Rectal smooth muscle tissue (tissue), 1 donor: ENCODE measurements around the gene IGLL1.
"Not testable (repeated sequence)": the region's sequence is repeated elsewhere in the genome, so short reads cannot be mapped to it uniquely, and the experiment has no call there.

ENCODE experiments used
- H3K27ac ChIP-seq: one replicate; pipeline ENCODE4 v1.7.0; 2013; ENCODE audit warnings: low read depth, low read length, inconsistent platforms
- H3K27me3 ChIP-seq: one replicate; pipeline ENCODE4 v1.7.0; 2013; ENCODE audit warnings: low read length; ENCODE audit not compliant: control insufficient read depth, insufficient read depth
- H3K36me3 ChIP-seq: one replicate; pipeline ENCODE4 v1.7.0; 2013; ENCODE audit warnings: low read length; ENCODE audit not compliant: control insufficient read depth, insufficient read depth
- H3K4me1 ChIP-seq: one replicate; pipeline ENCODE4 v1.7.0; 2013; ENCODE audit warnings: low read length; ENCODE audit not compliant: control insufficient read depth, insufficient read depth
- H3K4me3 ChIP-seq: one replicate; pipeline ENCODE4 v1.7.0; 2013; ENCODE audit warnings: low read length
- H3K9ac ChIP-seq: one replicate; pipeline ENCODE4 v1.7.0; 2013; ENCODE audit warnings: low read length

Gene IGLL1

DNA sequence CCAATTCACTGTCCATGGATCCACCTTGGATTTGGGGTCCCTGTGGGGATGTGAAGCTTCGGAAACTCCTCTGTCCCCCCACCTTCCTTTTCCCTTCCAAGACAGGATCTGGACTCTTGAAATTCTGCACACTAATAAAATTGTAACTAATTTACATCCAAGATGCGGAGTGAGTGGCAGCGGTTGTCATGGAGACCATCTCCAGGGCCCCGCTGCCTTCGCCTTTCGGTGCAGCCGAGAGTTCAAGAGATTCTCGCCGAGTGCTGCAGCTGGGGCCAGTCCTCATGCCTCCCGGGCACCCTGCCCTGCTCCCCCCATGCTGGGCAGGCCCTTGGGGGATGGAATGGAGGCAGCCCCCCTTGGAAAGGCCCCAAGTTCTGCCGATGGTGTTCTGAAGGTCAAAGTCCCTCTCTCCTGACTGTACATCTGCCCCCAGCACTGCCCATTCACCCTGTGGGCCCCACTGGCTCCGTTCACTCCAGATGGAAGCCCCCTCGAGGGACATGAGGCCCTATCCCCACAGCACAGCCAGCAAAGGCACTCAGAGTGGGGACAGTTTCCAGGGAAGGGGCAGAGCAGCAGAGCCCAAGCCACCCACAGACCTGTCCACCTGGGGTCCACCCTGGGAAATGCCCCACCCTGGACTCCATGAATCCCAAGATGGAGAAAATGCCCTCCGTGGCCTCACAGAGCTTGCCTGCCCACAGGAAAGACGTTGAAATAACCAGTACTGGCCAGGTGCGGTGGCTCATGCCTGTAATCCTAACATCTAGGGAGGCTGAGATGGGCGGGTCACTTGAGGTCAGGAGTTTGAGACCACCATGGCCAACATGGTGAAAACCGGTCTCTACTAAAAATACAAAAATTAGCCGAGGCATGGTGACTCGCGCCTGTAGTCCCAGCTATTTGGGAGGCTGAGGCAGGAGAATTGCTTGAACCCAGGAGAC is 25.9 kb downstream of the IGLL1 start:
- H3K9ac ChIP-seq, result no peak overlapping the region
- H3K4me1 ChIP-seq, result no peaks in the 10 kb centered on the region
- no peaks in the 10 kb centered on the region for H3K36me3 ChIP-seq
- no peak overlapping the region for H3K27ac ChIP-seq
- no peaks in the 10 kb centered on the region for H3K27me3 ChIP-seq
- H3K4me3 ChIP-seq, result no peak overlapping the region

DNA sequence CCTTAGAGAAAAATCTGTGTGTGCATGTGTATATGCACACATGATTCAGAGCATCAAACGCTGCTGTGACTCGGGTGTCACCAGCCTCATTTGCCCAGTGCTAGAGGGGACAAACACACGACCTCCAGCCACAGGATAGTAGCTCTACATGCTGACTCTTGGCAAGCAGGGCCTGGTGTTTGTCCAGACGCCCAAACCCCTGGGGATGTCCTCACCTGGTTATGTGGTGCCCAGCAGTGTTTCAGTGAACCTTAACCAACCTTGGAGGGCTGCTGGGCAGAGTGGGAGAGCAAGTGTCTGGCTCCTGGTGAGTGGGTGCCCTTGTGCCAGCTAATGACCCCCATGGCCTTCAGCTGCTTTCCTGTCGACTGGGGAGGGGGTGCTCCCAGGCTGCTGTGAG is 26.7 kb downstream of the IGLL1 start:
- H3K4me3 ChIP-seq, result no peak overlapping the region
- H3K9ac ChIP-seq, result no peak overlapping the region
- no peaks in the 10 kb centered on the region for H3K4me1 ChIP-seq
- H3K27ac ChIP-seq, result no peak overlapping the region
- no peaks in the 10 kb centered on the region for H3K36me3 ChIP-seq
- peaks cover 2% of the 10 kb centered on the region for H3K27me3 ChIP-seq

DNA sequence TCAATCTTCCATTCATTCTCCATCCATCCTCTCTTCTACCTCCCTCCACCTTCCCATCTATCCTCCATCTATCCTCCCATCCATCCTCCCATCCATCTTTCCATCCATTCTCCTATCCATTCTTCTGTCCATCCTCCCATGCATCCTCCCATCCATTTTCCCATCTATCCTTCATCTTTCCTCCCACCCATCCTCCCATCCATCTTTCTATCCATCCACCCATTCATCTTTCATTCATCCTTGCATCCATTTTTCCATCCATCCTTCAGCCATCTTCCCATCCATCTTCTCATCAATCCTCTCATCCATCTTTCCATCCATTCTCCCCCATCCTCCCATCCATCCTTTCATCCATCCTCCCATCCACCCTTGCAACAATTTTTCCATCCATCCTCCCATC is 27.5 kb downstream of the IGLL1 start:
- H3K4me3 ChIP-seq, result no peak overlapping the region
- H3K9ac ChIP-seq, result no peak overlapping the region
- H3K4me1 ChIP-seq, result no peaks in the 10 kb centered on the region
- H3K27ac ChIP-seq, result no peak overlapping the region
- H3K27me3 ChIP-seq, result peaks cover 2% of the 10 kb centered on the region
- H3K36me3 ChIP-seq, result no peaks in the 10 kb centered on the region

DNA sequence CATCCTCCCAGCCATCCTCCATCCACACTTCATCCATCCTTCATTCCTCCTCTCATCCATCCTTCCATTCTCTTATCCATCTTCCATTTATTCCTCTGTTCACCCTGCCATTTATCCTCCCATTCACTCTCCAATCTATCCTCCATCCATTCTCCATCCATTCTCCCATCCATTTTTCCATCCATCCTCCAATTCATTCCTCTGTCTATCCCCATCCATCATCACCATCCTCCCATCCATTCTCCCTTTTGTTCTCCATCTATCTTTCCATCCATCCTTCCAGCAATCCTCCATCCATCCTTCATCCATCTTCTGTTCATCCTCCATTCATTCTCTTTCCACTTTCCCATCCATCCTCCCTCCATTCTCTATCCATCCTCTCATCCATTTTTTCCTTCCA is 28.7 kb downstream of the IGLL1 start:
- H3K4me1 ChIP-seq, result no peaks in the 10 kb centered on the region
- no peak overlapping the region for H3K4me3 ChIP-seq
- H3K27me3 ChIP-seq, result peaks cover 2% of the 10 kb centered on the region
- H3K27ac ChIP-seq, result no peak overlapping the region
- no peaks in the 10 kb centered on the region for H3K36me3 ChIP-seq
- H3K9ac ChIP-seq, result no peak overlapping the region

DNA sequence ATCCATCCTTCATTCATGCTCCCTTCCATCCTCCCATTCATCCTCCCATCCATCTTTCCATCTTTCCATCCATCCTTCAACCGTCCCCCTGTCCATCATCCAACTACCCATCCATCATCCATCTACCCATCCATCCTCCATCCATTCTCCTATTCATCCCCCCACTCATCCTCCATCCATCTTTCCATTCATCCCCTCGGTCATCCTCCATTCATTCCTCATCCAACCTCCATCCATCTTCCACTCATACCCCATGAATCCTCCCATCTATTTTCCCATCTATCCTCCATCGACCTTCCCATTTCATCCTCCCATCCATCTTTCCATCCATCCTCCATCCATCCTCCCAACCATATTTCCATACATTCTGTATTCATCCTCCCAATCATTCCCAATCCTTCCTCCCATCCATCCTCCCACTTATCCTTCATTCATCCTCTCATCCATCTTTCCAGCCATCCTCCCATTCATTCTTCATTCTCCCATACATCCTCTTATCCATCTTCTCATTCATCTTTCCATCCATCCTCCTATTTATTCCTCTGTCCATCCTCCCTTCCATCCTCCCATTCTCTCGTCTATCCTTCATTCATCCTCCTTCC is 29.9 kb downstream of the IGLL1 start:
- Histone ChIP-seq H3K27me3 (peaks cover 2% of the 10 kb centered on the region), H3K4me3 (no peak overlapping the region), H3K9ac (no peak overlapping the region), H3K36me3 (no peaks in the 10 kb centered on the region), H3K27ac (no peak overlapping the region), H3K4me1 (no peaks in the 10 kb centered on the region)

DNA sequence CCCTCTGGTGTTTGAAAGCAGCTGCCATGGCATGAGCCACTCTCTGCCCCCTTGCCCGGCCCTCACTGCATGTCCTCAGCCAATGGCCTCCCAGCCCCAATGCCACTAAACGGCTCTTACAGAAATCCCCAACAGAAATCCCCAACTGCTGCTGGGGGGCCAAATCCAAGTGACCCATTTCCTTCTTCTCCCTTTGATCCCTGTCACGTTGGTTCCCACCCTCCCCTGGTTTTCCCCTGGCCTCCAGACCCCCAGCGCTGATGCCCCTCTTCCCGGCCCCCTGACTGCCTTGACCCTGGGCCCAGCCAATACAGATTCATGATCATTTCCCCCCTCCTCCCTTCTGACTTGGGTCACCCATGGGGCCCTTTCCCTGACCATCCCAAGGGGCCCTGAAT is 30.9 kb downstream of the IGLL1 start:
- H3K4me1 ChIP-seq, result no peaks in the 10 kb centered on the region
- no peak overlapping the region for H3K4me3 ChIP-seq
- H3K36me3 ChIP-seq, result no peaks in the 10 kb centered on the region
- H3K9ac ChIP-seq, result no peak overlapping the region
- H3K27ac ChIP-seq, result no peak overlapping the region
- peaks cover 2% of the 10 kb centered on the region for H3K27me3 ChIP-seq

DNA sequence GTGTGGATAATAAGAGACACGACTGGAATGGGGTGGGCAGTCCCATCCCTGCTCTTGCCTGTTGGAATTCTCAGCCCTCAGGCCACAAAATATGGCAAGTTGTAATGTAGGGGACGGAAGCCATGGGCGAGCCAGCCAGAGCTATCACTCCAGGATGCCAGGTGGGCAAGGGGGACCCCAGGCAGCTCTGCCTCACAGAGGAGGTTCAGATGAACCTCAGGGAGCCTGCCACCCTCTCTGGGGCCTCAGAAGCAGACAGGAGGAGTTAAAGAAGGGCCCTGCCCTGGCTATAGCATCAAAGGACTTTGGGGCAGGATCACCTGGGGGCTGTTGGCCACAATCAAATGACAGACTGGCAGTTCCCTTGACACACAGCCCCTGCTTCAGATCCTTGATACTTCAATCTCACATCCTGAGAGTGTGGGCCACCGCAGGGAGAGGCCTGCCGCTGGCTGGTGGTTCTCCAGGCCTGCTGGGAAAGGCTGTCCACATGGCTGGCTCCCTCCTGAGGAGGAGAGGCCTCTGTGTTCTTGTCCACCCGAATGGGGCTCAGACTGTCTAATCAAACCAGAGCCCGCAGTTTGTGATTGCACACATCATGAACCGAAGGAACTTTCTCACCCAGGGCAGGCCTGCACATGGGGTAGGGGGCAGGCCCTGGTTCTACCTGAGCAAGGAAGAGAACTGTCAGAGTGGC is 31.4 kb downstream of the IGLL1 start:
- no peaks in the 10 kb centered on the region for H3K36me3 ChIP-seq
- H3K27me3 ChIP-seq, result peaks cover 2% of the 10 kb centered on the region
- no peak overlapping the region for H3K27ac ChIP-seq
- no peak overlapping the region for H3K4me3 ChIP-seq
- no peak overlapping the region for H3K9ac ChIP-seq
- no peaks in the 10 kb centered on the region for H3K4me1 ChIP-seq

DNA sequence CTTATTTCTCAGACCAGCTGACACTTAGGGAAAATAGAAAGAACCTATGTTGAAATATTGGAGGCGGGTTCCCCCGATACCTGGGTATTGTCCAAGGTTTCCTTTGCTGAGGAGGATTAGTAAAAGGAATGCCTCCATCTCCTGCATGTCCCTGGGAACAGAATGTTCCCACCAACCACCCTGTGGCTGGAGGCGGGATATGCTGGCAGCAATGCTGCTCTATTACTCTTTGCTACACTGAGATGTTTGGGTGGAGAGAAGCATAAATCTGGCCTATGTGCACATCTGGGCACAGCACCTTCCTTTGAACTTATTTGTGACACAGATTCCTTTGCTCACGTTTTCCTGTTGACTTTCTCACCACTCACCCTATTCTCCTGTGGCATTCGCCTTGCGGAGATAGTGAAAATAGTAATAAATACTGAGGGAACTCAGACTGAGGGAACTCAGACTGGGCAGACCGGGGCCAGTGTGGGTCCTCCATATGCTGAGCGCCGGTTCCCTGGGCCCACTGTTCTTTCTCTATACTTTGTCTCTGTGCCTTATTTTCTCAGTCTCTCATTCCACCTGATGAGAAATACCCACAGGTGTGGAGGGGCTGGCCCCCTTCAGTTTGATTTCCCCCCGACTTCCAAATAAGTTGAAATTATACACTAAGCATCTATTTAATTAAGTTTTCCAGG is 32.1 kb downstream of the IGLL1 start:
- H3K9ac ChIP-seq, result no peak overlapping the region
- H3K4me3 ChIP-seq, result no peak overlapping the region
- no peaks in the 10 kb centered on the region for H3K36me3 ChIP-seq

DNA sequence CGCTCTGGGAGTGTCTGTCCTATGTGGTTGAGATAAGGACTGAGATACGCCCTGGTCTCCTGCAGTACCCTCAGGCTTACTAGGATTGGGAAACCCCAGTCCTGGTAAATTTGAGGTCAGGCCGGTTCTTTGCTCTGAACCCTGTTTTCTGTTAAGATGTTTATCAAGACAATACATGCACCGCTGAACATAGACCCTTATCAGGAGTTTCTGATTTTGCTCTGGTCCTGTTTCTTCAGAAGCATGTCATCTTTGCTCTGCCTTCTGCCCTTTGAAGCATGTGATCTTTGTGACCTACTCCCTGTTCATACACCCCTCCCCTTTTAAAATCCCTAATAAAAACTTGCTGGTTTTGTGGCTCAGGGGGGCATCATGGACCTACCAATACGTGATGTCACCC is 32.7 kb downstream of the IGLL1 start:
- H3K9ac ChIP-seq, H3K36me3 ChIP-seq, H3K4me3 ChIP-seq, H3K27me3 ChIP-seq, H3K4me1 ChIP-seq, H3K27ac ChIP-seq: not testable (repeated sequence)

More for the DNA sequence above, 32.1 kb downstream of the IGLL1 start:
- H3K27ac ChIP-seq, result no peak overlapping the region
- H3K4me1 ChIP-seq, result no peaks in the 10 kb centered on the region
- peaks cover 2% of the 10 kb centered on the region for H3K27me3 ChIP-seq

DNA sequence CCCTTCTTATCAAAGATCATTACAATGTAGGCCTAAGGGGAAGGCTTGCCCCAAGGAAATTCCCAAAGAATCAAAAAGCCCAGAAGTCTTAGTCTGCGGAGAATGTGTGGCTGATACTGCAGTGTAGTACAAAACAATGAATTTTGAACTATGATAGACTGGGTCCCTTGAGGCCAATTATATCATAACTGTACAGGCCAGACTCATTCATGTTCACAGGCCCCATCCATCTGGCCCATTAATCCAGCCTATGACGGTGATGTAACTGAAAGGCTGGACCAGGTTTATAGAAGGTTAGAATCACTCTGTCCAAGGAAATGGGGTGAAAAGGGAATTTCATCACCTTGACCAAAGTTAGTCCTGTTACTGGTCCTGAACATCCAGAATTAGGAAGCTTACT is 35.2 kb downstream of the IGLL1 start:
- no peak overlapping the region for H3K4me3 ChIP-seq
- H3K36me3 ChIP-seq, result no peaks in the 10 kb centered on the region
- H3K27ac ChIP-seq, result no peak overlapping the region
- peaks cover 2% of the 10 kb centered on the region for H3K27me3 ChIP-seq
- no peak overlapping the region for H3K9ac ChIP-seq
- no peaks in the 10 kb centered on the region for H3K4me1 ChIP-seq

DNA sequence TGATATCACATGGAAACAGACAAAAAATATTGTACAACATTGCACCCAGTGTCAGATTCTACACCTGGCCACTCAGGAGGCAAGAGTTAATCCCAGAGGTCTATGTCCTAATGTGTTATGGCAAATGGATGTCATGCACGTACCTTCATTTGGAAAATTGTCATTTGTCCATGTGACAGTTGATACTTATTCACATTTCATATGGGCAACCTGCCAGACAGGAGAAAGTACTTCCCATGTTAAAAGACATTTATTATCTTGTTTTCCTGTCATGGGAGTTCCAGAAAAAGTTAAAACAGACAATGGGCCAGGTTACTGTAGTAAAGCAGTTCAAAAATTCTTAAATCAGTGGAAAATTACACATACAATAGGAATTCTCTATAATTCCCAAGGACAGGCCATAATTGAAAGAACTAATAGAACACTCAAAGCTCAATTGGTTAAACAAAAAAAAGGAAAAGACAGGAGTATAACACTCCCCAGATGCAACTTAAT is 36.5 kb downstream of the IGLL1 start:
- H3K36me3 ChIP-seq, H3K9ac ChIP-seq, H3K4me1 ChIP-seq, H3K4me3 ChIP-seq, H3K27ac ChIP-seq, H3K27me3 ChIP-seq: not testable (repeated sequence)

DNA sequence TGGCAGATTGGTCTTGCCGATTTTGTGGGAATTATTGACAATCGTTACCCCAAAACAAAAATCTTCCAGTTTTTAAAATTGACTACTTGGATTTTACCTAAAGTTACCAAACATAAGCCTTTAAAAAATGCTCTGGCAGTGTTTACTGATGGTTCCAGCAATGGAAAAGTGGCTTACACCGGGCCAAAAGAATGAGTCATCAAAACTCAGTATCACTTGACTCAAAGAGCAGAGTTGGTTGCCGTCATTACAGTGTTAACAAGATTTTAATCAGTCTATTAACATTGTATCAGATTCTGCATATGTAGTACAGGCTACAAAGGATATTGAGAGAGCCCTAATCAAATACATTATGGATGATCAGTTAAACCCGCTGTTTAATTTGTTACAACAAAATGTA is 37.2 kb downstream of the IGLL1 start:
- Histone ChIP-seq H3K27me3 (no peaks in the 10 kb centered on the region), H3K4me1 (no peaks in the 10 kb centered on the region), H3K9ac (no peak overlapping the region), H3K27ac (no peak overlapping the region), H3K36me3 (no peaks in the 10 kb centered on the region), H3K4me3 (no peak overlapping the region)
